NCI-H2081 (cell line): ENCODE measurements around the gene MFAP4.

Experiments
- DNase-seq, 2 experiments: peaks; one replicate each; lab custom pipeline; 2025; lab: John Stamatoyannopoulos, UW

MFAP4 gene

DNA sequence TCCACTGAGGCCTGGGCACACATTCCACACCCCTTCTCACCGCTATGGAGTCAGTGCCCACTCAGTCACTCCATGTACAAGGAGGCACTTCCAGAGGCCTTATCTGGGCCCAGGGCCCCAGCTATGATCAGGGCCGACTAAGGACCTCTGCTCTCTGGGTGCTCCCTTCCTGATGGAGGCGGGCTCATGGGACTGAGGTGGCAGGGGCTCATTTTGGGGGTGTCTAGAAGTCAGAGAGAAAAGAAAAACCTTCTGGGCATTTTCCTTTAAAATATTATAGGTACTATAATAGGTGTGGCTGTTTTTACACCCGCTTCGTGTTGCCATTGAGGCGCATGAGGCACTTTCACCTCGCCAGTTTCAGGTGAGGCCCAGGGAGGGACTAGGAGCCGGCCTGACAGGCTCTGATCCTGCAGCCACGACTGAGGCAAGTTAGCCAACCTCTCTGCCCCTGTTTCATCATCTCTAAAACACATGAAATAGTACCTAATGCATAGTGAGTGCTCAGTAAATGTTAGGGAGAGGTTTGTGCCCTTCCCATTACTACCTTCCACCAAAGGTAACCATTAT, 38.8 kb downstream of the MFAP4 start:
- no peak for DNase-seq

DNA sequence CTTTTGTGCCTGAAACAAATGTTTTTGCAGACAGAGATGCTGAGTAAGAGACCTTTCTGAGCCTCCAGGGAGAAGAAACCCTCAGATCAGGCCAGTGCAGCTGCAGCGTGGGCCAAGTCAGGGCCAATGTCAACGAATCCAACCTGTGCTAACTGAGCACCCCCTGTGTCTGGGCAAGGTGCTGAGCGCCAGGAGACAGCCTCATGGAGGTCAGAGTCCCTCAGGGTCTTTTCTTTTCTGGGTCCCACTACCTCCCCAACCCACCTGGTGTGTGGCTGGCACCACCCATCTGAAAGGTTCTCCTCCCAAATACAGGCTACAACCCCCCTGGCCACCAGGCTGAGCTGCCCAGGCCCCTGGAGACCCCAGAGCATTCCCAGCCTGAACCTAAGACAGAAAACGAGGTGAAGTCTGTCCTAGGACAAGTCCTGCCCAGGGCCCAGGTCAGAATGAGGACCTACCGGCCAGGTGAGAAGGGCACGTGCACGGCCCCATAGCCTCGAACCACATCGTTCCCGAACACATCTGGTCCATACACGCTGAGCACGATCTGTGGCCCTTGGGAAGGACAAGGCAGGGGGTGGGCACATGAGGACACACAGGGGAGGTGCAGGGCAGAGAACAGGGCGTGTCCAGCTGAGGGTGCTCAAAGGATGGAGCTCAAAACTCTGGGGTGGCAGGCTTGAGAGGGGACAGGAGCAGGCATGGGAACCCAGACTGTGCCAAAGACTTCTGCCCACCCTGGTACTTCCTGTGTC, 39.5 kb downstream of the MFAP4 start:
- DNase-seq, result no peak

DNA sequence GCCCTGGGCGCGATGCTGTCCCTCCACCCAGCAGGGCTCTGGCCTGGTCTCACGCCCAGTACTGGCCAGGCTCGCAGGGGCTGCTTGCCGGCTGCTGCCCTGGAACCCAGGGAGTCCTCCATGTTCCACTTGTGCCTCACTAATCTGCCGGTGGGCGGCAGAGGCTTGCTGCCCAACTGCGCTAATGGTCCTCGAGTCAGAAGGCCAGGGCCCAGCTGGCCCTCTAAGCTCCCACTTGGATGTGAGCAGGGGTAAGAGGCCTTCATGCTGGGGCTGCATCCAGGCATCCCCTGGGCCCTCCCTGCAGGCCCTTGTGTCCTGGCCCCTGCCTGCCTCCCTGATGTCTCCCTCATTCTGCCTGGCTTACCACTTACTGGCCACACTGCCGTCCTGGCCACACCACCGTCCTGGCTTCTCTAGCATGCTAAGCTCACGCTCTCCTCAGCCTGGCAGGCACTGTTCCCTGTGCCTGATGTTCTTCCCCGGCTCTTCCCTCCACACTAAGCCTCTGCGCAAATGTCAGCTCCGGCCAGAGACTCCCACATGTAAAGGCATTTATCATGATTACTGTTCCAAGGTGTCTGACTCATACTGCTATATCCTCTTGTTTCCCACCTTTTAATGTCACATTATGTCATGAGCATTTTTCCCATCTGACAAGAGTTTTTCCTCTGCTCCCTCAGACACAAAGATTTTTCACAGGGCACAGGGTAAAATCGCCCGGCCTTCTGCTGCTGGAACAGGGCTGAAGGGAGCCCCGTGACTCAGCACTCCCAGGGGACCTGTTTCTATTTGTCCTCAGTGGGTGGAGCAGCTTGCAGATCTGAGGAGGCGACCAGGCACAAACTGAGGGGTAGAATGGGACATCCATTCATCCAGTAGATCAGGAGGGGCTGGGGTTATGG, 40.4 kb downstream of the MFAP4 start:
- no peak for DNase-seq

DNA sequence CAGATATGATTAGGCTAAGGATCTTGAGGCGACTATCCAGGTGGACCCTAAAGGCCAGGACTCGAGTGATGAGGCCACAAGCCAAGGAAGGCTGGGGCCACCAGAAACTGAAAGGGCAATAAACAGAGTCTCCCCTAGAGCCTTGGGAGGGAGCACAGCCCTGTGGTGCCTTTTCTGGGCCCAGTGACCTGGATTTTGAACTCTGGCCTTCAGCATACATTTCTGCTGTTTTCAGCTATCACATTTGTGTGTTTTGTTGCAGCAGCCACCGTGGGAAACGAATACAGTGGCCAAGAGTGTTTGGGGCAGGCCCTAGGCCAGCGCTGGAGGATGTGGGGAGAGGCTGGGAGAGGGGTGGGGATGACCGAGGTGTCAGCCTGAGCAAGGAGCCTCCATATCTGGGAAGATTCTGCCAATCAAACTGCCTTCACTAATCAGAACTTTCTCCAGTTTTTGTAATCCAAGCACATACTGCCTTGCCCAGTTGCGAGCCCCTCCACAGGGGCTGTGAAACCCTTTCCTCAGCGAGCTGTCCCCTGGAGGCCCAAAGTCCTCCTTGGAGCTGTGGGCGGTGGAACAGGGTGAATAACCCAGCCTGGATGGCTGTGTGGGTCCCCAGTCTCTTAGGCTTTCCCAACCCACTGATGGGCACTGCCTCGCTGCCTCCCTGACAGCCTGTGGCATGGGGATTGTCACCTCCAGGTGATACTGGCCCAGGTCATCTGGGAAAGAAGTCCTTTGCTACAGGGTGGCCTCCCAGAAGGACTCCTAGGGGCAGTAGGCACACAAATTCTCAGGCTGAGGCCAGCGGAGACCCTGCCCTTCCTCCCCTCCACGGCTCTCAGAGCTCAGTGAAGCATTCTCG, 41.3 kb downstream of the MFAP4 start:
- no peak for DNase-seq

DNA sequence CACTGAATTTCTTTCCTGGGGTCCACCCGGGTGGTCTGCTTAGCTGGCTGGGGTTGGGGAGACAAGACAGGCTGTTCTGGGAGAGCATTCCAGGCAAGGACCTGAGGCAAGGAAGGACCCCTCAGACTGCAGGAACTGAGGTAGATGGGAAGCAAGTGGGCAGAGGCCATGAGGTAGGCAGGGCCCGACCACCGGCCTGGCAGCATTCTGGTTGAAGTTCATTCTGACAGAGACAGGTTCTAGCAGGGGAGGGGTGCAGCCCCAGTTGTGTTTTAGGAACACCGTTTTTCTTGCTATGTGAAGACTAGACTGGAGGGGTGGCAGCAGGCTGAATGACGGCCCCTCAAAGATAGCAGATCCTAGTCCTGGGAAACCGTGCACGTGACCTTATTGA, 41.9 kb downstream of the MFAP4 start:
- no peak for DNase-seq

DNA sequence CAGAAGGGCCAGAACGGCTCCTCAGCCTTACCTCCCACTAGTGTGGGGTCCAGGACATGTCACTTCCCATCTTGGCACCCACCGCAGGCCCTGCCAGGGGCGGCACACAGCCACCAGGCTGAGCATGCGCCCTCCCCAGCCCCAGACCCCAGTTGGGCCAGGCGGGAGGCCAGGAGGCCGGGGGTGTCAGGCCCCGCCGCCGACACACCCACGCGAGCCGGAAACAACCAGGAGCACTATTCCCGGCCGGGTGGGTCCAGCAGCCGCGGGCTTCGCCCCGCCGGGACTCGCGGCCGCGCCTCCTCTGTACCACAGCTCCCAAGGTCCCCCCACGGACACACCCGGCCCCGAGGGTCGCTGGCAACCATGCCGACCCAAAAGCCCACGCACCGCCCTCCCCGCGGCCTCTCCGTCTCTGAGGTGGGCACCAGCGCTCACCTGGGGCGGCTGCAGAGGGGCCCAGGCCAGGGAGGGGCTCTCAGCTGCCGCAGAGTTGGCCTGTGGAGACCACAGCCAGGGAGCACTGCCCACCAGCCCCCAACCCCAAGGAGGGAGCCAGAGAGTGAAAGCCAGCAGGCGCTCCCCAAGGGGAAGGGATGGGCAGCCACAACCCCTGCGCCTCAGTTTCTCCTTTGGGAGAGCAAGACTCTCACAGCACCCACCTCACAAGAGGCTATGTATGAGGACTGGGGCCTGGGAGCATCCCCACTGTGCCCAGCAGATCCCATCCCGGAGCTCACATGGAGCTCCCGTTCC, 42.5 kb downstream of the MFAP4 start:
- DNase-seq, result no peak

DNA sequence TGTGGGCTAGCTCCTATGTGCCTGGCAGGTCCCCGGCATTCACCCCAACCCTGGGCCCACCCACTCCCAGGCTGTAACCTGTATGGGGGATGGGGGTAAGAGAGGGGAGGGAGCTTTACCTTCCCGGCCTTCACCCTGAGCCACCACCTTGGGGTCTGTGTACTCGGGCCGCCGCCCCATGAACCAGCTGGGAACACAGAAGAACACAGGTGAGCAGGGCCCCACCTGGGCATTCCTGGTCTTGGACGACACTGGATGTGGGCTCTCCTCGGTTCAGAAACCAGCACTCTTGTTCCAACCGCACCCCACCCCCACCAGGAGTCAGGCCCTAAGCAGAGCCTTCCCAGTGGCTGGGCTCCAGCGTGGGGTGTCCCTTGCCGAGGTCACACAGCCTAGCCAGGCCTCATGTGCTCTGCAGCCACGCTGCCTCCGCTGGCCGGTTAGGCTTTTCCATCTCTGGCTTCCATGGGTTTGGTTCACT, 43.3 kb downstream of the MFAP4 start:
- no peak for DNase-seq

DNA sequence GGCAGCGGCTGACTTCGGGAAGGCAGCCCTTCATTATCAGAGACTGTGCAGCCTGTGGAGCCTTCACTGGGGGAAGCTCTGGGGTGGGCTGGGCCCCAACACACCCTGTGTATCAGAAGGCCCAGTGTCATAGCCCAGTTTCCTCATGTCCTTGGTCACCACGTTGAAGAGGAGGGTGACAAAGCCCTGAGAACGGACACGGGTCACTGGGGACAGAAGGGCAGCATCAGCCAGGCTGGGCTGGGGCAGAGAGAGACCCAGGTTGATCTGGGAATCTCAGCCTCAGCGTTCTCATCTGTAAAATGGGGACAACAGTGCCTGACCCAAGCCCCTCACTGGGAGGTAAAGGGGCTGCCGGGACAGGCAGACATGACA, 43.7 kb downstream of the MFAP4 start:
- DNase-seq, result no peak

DNA sequence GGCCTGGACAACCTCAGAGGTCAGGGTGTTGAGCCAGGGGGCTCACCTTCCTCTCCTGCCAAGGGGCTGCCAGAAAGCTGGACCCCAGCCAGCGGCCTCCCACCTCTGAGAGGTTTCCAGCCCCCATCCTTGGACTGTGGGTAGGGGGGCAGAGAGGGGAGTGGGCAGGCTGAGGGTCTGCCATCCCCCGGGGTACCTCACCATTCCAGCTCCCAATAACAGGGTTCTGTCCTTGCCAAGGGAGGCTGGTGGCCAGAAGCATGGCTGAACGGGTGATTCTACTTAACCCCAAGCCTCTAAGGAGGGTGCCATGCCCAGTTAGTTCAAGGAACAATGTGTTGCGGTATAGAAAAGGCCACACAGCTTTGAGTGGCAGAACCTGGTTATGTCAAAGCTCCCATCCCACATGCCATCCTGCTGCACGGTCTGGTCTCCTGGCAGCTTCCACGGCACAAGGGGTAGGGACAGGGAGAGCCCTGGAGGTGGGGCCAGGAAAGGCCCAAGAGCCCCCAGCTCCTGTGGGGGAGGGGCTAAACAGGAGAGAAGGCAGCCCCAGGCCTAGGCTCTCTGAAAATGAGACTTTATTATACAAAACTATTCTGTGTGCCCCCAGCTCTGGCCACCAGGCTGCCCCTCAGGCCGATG, 44.3 kb downstream of the MFAP4 start:
- no peak for DNase-seq

DNA sequence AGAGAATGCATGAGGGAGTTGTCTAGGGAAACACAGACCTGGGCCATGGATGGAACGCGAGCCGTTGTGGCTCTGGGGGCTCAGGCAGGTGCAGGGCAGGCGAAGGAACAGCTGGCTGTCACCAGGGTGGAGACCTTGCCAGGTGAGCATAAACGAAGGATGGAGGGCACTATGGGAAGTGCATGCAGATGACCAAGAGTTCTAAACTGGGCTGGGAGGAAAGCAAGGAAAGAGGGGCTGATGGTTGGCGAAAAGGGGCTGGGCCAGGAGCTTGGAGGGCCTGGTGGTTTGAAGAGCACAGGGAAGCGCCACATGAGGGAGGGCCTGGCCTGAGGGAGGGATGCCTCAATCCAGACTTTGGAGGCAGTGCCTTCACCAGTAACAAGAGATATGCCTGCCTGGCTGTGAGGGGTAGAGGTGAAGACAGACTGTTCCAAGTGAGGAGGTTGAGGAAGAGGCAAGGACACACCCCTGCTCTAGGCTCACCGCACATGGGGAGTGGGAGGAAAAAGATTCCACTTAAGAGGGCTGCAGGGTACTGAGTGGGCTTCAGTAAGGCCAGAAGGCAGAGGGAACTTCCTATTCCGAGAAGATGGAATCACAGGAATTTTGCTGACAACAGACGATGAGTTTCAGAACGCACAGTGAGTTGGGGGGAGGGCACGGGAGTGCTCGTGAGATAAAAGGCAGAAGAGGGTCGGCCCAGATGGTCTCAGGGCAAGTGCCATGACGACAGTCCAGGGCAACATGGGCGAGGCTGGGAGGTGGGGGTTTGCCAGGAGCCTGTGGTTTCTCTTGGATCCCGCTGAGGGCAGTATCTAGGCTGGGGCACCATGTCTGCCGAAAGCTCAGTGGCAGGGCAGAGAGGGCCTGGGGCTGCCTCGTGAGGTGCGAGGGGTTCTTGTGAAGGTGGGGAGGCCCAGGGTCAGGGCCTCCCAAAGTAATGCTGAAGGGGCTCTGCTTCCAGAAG, 45.1 kb downstream of the MFAP4 start:
- no peak for DNase-seq

DNA sequence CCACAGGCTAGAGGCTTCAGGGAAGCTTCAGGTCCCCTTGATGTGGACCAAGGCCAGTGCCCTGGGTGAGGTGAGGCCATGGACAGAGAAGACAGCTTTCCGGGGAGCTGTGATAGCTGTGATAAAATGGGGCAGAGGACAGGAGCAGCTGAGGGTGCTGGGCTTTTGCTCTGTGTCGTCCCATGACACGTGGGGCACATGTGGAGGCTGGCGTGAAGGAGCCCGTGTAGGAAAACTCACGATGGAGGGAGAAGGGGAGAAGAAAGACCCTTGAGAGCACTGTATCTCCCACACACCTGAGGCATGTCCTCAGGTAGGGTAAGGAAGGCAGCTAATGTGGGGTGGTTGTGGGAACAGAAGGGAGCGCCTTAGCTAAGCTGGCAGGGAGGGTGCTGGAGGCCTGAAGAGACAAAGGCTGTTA, 45.8 kb downstream of the MFAP4 start:
- DNase-seq, result no peak

DNA sequence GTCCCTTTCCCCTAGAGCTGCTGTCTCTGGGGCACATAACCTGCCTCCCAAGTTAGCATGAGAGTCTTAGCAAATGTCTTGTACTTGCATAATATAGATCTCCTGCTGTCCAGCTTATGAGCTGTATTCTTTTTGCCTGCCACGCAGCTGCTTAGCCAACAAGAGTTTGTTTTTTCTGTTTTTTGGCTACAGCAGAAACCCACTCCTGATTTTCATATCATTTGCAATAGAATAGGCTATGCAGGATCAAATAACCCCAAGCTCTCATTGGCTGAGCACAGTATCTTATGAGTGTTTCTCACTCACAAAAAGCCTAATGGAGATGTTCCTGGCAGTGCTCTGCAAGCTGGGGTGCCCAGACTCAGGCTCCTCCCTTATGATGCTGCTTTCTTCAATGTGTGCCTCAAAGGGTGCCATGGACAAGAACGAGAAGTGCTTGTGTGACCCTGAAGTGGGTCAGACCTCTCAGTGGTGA, 47.6 kb downstream of the MFAP4 start:
- no peak for DNase-seq

DNA sequence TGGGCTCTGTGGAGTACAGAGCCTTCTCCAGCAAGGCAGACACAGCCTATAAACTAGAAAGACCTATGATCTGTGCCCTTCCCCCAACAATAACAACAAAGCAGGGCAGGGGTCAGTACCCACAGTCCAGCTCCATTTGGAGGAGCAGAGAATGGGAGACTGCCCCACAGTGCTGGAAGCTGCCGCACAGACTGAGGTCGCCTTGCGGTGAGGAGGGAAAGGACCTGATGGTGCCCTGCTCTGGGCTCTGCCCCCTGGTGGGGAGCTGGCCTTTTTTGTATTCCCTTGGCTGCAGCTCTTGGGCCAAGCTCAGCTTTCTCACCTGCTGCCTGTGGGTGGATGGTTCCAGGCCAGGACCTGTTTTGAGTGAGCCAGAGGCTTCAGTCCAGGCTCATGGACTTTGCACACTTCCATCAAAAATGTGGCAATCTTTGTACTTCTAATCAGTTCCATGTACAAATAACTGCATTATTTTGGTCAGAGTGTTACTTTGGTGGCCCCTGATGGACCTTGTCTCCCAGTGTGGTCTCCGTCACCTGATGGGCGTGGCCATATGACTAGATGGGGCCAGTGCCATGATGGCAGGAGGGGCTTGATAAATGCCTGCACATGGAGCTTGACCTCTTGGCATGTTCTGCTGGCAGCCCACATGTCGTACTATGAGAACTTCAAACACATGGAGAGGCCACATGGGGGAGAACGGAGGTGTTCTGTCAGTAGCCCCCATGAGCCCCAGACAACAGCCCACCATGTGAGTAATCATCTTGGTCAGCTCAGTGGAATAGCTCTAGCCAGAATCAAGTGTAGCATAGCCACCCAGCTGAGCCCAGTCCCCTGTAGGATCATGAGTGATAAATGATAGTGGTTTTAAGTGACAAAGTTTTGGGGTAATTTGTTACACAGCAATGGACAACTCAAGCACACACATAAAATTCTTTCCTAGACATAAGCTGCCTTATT, 48.7 kb downstream of the MFAP4 start:
- DNase-seq, result no peak

DNA sequence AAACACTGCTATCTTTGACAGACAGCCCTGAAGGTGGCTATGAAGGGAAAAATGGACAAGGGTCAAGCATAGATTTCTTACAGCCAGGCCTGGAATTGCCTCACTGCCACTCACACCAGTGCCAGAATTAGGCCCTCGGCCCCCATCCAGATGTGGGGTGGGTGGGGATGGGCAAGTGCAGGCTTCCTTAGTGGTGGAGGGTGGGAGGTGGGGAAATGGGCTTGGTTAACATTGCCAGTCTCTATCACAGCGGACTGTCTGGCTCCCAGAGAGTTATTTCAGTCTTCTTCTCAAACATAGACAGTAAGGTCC, 49.3 kb downstream of the MFAP4 start:
- DNase-seq, result no peak

DNA sequence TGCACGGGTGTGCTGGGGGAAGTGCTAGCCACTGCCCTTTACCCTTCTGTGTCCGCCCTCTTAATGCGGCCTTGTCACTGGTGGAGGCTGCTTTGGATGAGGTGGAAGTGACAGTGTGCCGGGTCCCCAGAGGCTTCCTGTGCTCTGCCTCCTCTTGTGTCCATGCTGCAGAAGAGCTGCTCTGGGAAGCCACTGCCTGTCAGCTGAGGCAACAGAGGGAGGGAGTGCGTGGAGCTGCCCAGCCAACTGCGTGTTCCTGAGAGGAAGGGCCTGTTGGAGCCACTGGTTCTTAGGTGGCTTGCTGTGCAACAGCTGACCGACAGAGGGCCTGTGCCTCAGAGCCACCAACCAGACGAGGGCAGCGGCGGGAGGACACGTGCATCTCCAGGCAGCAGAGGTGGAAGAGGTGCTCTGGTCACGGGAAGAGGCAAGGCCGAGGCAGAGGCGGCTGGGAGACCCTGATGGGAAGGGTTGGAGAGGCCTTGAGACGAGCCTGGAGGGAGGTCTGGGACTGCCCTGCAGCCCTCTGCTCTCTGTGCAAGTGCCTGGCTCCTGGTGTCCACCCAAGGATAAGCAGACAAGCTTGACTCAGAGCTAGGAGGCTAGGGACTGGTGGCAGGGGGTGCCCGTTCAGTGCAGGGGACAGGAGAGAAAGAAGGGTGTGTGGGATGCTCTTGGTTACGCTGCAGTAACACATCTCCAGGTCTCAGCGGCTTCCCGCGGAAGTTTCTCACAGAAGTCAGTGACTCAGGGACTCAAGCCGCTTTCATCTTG, 49.9 kb downstream of the MFAP4 start:
- DNase-seq, result no peak

DNA sequence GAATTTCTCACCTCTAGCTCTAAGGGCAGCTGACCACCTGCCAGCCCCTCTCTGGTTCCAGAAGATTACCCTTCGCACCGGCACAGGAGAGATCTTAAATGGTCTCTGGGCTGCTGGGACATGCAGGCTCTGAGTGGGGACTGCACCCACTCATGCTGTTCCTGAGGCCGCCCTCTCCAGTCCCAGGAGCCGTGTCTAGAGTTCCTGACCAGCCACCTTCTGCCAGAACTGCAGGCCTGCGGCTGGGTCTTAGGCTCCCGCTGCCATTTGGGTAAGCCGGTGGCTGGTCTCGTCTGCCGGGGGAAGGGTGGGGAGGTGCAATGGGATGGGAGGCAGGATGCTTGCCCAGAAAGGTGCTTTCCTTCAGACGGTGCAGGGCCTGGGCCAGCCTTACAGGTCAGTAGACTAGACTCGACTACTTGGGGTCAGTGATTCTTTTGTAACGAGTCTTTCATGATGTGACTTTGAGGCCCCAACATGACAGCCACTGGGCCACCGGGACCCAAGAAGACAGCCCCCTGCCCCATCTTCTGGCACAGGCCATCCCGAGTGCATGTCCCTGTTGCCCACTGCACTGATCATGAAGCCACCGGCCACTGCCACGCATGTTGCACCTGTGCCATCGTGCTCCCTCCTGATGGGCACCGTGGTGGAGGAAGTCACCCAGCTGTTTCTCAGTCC, 50.9 kb downstream of the MFAP4 start:
- no peak for DNase-seq

DNA sequence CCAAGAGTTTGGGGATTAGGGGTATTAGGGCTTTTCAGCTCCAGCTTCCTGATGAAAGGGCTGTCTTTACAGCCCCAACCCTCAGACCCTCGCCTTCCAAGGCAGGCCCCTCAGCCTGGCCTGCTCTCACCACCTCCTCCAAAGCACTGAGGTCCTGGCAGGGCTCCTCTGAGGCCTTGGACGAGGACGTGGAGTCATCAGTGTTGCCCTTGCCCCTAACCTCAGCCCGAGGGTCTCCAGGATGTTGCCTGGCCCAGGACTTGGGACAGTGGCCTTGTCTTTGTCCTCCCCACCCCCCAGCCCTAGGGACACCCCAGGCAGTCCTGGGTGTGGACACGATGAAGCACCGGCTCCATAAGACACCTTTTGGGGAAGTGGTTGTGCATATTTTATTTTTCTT, 52.7 kb downstream of the MFAP4 start:
- DNase-seq, result no peak
